ES-I3 (cell line): ENCODE data around the gene PDLIM7.
A peak's percentile ranks its signal among the peaks of the same experiment; 100 is the strongest.

Experiments
- H3K36me3 ChIP-seq: 2 replicates; pipeline ENCODE4 v1.6.1; 2013; ENCODE audit warnings: mild to moderate bottlenecking, low read length, control low read depth, moderate library complexity; ENCODE audit not compliant: insufficient read depth
- H3K4me1 ChIP-seq: 2 replicates; pipeline ENCODE4 v1.6.1; 2013; ENCODE audit warnings: mild to moderate bottlenecking, control low read depth, low read length; ENCODE audit not compliant: insufficient read depth
- H3K9ac ChIP-seq: 2 replicates; pipeline ENCODE4 v1.6.1; 2013; ENCODE audit warnings: low read depth, mild to moderate bottlenecking, low read length, moderate library complexity
- H3K9me3 ChIP-seq: 2 replicates; pipeline ENCODE4 v1.6.1; 2013; ENCODE audit warnings: mild to moderate bottlenecking, low read length, moderate library complexity; ENCODE audit not compliant: control insufficient read depth, insufficient read depth

PDLIM7 gene

DNA sequence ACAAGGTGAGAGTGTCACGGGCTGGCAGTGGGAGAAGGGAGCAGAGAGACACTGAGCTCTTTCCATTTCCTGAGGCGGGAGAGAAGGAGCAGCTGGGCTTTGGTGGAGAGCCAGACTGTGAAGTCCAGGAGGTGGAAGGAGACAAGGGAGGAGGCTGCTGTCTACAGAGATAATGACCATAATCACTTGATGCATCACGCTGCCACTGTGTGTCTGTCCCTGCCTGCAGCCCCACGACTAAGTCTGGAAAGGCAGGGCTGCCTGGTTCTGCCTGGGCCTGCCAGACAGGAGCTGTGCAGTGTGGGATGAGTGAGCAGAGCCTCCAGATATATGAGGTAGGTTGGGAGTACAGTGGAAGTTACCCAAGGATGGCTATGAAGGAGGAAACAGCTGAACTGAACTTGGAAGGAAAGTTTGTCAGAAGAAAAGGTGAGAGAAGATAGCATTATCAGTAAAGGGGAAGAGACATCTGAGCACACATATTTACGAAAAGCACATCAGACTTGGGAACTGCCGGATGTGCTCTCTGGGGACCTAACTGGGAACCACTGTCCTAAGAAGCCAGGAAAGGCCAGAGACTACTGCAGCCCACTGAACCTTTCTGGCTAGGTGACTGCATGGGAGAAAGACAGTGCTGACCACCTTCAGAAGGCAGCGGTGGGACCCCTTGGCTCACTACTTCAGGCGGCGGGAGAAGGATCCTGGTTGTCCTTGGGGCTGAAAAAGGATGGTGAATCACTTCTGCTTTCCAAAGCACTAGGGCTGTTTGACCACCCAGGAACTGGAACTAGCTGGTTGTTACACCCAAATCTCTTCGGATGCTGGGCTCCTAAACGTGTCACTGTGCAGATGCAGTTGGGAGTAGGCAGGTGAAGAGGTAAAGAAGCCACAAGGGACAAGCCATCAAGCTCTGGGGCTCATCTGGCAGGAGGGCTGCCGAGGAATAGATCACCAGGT lies 32.1 kb upstream of the PDLIM7 start:
- Histone ChIP-seq H3K4me1 (no peaks in the 10 kb centered on the region), H3K9me3 (no peaks in the 10 kb centered on the region), H3K9ac (no peak overlapping the region), H3K36me3 (peaks cover 25% of the 10 kb centered on the region)

DNA sequence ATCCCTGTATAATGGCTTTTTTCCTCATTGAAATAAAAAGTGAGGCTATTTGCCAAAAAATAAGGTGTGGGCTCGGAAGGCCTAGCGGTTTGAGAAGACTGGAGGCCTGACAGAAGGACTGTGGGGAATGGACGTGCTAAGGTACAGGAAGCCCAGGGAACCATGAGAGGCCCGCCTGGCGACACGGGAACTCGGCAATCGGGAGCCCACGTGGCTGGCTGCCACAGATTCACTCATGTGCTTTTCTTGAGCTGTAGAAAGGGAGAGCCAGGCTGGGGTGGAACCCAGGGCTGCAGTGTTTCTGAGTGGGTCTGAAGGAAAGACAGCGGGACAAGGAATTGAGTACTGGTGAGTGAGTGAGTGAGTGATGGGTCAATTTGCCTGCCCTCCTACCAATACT lies 31.2 kb upstream of the PDLIM7 start:
- Histone ChIP-seq H3K9me3 (no peaks in the 10 kb centered on the region), H3K4me1 (no peaks in the 10 kb centered on the region), H3K9ac (no peak overlapping the region), H3K36me3 (peaks cover 25% of the 10 kb centered on the region)

DNA sequence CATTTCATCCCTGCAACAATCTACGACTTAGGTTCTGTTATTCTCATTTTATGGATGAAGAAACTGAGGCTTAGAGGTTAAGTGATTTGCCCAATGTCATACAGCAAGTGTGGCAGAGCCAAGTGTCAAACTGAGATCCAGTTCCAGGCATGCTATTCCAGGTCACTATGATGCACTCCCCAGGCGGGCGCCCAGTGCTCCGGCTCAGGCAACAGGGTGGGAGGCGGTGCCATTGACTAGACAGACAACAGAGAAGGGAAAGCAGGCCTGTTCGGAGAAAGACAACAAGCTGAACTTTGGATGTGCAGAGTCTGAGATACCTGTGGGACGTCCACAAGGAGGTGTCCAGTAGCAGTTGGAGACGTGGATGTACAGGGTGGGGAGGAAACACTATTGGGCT lies 30.2 kb upstream of the PDLIM7 start:
- Histone ChIP-seq H3K9me3 (no peaks in the 10 kb centered on the region), H3K9ac (no peak overlapping the region), H3K4me1 (no peaks in the 10 kb centered on the region), H3K36me3 (peaks cover 25% of the 10 kb centered on the region)

DNA sequence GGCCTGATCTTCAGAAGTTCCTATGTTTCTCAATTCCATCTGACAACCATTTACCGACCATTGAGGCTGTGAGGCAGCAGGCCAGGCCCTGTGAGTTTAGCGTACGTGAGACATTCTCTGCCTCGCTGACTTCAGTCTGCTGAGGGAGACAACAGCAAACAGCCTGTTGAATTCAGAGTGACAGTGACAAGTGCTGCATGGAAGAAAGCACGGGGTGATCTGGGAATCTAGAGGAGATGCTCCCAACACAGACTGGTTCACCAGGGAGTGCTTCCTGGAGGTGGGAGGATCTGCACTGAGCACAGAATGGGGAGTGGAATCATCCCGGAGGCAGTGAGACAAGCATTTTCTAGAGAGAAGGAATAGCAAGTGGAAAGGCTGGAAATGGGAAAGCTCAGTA lies 29.4 kb upstream of the PDLIM7 start:
- no peak overlapping the region for H3K9ac ChIP-seq
- H3K36me3 ChIP-seq = peaks cover 25% of the 10 kb centered on the region

DNA sequence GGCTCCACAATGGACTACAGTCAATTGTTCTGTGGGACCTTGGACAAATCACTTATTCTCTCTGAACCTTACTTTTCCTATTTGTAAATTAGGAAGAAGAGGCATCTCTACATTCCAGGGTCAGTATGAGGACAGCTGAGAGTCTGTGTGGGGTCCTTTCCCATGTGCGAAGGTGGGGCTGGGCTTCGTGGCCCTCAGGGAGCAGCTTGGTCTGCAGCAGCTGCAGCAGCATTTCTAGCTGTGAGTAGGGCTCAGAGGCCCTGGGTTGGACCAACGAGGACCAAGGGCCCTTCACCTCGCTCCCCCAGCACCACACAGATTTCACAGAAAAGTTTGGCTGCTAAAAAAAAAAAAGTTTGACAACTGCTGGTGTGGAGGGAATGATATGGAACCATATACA lies 28.8 kb upstream of the PDLIM7 start:
- H3K36me3 ChIP-seq = peaks cover 25% of the 10 kb centered on the region
- no peaks in the 10 kb centered on the region for H3K9me3 ChIP-seq
- H3K4me1 ChIP-seq = no peaks in the 10 kb centered on the region
- H3K9ac ChIP-seq = no peak overlapping the region

More for the DNA sequence above, 29.4 kb upstream of the PDLIM7 start:
- Histone ChIP-seq H3K4me1 (no peaks in the 10 kb centered on the region), H3K9me3 (no peaks in the 10 kb centered on the region)

DNA sequence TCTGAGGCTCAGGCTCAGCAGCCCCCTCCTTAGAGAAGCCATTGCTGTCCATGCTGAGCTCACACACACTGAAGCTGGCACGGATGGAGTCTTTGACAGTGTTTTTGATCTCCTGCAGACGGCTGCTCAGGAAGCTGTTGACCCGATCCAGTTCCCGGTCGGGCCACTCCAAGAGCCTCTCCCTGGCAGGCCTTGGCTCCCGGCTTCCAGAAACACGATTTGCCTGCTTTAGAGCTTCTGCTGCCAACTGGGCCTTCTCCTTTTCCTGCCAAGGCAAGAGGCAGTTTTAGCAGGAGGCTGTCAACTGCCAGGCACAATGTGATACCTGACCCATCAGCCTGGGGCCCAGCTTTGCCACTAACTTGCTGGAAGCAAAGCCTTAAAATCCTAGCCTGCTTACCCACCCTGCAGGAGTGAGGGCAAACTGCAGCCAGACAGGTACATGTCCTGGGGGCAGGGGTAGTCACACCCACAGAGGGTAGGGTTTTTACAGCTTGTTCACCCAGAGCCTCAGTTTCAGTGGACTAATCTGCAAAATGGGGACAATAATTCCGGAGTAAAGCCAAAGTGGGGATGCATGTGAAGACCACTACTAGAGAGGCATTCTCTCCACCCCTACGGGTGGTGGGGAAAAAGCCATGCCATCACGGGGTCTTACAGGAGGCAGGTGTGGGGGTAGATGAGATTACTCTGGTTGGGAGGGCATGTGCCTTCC lies 27.7 kb upstream of the PDLIM7 start:
- Histone ChIP-seq H3K4me1 (no peaks in the 10 kb centered on the region), H3K9ac (no peak overlapping the region), H3K9me3 (no peaks in the 10 kb centered on the region), H3K36me3 (peaks cover 18% of the 10 kb centered on the region)

DNA sequence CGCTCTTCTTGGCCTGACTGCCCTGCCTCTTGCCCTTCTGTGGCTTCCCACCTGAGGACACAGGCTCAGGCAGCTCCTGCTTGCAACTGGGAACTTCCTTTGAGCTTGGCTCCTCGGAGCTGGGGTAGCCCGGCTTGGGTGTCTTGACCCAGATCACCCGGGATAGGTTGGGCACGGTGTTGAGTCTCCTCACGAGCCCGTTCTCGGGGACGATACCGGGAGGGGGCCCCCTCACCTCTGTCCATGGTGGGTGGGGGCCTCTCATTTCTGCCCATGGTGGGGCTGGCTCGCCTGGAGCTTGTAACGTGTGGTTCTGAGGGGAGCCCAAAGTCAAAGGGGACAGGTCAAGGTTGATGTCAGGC lies 27.1 kb upstream of the PDLIM7 start:
- H3K9ac ChIP-seq = no peak overlapping the region
- H3K36me3 ChIP-seq = peaks cover 17% of the 10 kb centered on the region

DNA sequence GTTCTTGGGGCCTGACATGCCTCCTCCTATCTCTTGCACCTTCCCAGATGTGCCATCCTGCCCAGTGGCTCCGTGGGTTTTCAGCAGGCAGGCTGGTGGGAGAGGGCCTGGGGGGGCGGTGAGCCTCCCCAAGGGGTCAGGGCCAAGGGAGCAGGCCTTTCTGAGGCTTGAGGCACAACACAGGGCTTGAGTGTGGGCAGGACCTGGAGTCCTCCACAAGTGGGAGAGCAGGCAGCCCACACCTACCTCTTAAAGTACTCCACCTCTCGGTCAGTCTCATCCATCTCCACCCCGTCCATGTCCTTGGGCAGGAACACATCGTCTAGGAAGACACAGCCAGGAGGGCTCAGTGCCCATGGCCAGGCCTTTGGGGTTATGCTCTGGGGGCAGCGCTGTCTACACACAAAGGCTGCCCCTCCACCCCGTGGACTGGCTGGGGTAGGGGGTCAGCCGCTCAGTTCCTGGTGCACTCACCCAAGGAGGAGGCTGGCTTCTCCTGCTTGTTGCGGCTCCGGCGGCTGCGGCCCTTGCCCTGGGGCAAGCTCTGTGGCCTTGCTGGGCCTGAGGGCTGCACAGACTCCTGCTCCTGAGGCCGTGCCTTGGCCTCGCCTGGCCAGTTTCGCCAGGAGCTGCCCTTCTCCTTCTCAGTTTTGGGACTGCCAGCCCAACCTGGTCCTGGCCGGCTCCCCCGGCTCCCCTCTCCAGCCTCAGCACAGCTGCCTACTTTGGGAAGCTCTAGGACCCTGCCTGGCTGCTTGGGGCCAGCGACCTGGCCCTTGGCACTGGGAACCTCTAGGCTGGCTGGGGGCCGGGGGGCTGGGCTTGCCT lies 26.5 kb upstream of the PDLIM7 start:
- no peak overlapping the region for H3K9ac ChIP-seq

More for the DNA sequence above, 27.1 kb upstream of the PDLIM7 start:
- Histone ChIP-seq H3K9me3 (no peaks in the 10 kb centered on the region), H3K4me1 (no peaks in the 10 kb centered on the region)

DNA sequence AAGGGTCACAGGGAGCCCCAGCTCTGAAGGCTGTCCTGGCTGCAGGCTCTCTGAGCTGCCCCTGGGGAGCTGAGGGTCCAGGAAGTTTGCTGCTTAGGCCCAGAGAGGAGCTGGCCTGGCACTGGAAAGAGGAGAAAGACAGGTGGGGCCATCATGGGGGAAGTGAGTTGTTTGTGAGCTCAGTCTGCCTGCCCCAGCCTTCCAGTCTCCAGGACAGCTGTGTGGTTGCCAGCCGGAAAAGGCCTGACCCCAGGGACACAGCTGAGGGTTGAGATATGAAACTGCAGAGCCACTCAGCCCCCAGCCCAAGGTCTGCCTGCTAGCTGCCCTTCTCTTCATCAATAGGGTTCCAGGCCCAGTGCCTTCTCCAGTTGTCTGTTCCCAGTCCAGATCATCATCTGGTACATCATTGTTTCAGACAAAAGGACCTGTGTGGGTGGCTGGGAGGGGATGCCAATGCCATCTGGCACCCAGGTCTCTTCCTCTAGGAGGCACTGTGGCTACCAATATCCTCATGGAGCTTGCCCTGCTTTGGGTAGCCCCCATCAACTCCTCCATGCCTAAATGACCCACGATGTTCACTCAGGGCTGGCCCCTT lies 23.6 kb upstream of the PDLIM7 start:
- Histone ChIP-seq H3K9ac (no peak overlapping the region), H3K36me3 (peaks cover 7% of the 10 kb centered on the region), H3K4me1 (no peaks in the 10 kb centered on the region; the same call in 1 of the 2 replicates), H3K9me3 (no peaks in the 10 kb centered on the region)

More for the DNA sequence above, 26.5 kb upstream of the PDLIM7 start:
- Histone ChIP-seq H3K36me3 (peaks cover 14% of the 10 kb centered on the region), H3K9me3 (no peaks in the 10 kb centered on the region), H3K4me1 (no peaks in the 10 kb centered on the region)

DNA sequence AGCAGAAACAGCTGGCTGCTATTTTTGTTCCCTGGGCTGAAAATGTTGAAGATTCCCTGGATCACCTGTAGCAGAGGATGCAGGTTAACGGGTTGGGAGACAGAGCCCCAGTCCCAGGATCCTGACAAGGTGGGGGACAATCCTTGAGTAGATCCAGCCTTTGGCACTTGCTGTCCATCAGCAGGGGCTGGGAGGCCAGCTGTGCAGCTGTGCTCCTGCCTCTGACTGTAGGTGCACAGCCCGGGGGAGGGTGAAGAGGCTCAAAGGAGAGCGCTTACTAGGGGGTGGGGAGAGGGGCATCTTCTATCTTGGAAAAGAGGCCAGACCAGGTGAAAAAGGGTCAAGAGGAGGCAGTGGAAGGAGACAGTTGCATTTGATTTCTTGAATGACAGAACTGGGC lies 22.9 kb upstream of the PDLIM7 start:
- peaks cover 12% of the 10 kb centered on the region for H3K36me3 ChIP-seq
- no peaks in the 10 kb centered on the region; the same call in 1 of the 2 replicates for H3K4me1 ChIP-seq
- H3K9ac ChIP-seq = no peak overlapping the region
- no peaks in the 10 kb centered on the region for H3K9me3 ChIP-seq

DNA sequence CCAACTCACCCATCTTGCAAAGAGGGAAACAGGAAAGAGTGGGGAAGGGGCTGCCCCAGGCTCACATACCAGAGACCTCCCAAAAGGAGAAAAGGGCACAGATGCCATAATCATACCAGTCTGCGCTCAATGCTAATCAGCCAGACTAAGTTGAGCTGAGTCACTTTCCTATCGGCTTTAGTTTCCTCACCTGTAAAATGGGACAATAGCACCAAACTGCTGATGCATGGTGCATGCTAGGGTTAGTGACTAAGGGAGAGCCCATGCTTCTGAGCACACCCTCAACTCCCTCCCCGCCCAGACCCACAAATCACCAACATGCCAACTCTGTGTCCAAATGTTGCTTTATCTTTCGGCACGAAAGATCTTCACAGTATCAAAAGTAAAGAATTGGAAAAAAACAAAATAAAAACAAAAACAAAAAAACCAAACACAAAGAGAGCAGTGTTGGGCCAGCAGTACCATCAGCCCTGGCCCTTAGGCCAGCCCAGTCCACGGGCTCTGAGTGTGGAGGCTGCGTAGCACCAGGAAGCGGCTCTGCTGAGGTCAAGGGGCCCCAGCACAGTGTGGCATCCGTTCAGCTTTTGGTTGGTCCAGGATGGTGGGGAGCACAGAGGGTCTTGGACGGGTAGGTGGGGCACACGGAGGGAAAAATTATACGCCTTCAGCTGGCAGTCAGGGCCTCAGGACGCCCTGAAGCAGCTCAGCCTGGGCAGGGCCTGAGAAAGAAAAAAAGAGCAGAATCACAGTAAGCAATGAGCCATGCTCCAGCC lies 22.2 kb upstream of the PDLIM7 start:
- Histone ChIP-seq H3K36me3 (peaks cover 14% of the 10 kb centered on the region), H3K9ac (no peak overlapping the region), H3K4me1 (no peaks in the 10 kb centered on the region; the same call in 1 of the 2 replicates), H3K9me3 (no peaks in the 10 kb centered on the region)

DNA sequence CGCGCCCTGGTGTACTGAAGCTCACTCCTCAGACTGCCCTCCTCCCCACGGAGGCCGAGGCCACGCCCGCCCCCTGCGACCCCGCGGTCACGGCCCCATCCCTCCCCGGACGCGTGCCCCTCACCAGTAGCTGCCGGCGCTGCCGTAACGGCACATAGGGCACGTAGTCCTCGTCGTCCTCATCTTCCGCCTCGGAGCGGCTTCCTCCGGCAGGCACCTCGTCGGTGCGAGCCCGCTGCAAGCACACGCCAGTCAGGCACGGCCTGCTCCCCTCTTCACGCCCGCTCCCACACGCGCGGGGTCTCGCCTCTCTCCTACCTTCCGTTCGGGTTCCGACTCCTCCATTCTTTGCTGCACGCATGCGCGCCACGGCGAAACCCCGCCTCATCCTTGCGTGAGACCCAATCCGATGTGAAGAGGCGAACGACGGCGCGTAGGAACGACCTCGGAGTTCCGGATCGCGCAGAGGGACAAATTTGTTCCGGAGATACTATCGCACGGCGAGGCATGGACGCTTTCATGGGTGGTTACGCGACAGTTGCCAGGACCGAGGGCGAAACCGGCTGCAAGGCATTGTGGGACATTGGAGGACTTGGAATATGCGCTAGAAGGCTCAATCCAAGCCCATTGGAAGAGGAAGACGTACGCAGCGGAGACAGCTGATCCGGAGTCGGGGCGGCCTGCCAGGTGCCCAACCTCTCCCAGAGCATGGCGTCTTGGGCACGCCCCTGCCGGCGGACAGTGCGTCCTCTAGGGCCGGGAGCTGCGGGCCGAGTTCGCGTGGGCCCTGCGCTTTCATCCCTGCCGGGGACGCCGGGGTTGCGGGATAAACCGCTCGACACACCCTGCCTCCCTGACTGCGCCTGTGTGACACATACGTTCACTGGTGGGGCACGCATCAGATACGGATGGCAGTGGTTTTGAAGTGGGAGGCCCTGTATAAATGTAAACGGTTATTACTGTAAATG lies 19.5 kb upstream of the PDLIM7 start, which contains the start of gene DDX41:
DDX41 (minus strand) TSS at position 361 of the 968 bp plus-strand sequence; CDS start at position 345, 16 bp downstream.
- H3K36me3 ChIP-seq = peaks cover 16% of the 10 kb centered on the region
- peak within 1 kb of the TSS; percentile 76 for H3K9ac ChIP-seq
- no peaks in the 10 kb centered on the region; the same call in 1 of the 2 replicates for H3K4me1 ChIP-seq
- no peaks in the 10 kb centered on the region for H3K9me3 ChIP-seq
